H9 (cell line): Measurements from ENCODE around the gene THSD4. TPM values are rescaled to one million over a fixed set of nuclear protein-coding genes. Genes with fewer than 3 reads are reported as not detected.

ENCODE experiments used
- DNase-seq: peaks from one replicate; pipeline ENCODE4 v3.0.0-alpha.2; 2017
- H2AFZ ChIP-seq: one replicate; pipeline ENCODE4 v1.6.1; 2013; ENCODE audit warnings: mild to moderate bottlenecking, low read length, control low read depth, moderate library complexity
- H2AK5ac ChIP-seq: 2 replicates; pipeline ENCODE4 v1.6.1; 2013; ENCODE audit warnings: low read length, control low read depth, mixed read lengths; ENCODE audit not compliant: insufficient read length
- H2BK120ac ChIP-seq: one replicate; pipeline ENCODE4 v1.6.1; 2013; ENCODE audit warnings: low read depth, mild to moderate bottlenecking, low read length, control low read depth, inconsistent platforms; ENCODE audit not compliant: poor library complexity, severe bottlenecking
- H2BK12ac ChIP-seq: 2 replicates; pipeline ENCODE4 v1.6.1; 2013; ENCODE audit warnings: low read length, control low read depth, mixed read lengths, low read depth; ENCODE audit not compliant: insufficient read length
- H2BK15ac ChIP-seq: 2 replicates; pipeline ENCODE4 v1.6.1; 2013; ENCODE audit warnings: low read depth, low read length, control low read depth
- H2BK20ac ChIP-seq: one replicate; pipeline ENCODE4 v1.6.1; 2013; ENCODE audit warnings: low read depth, mild to moderate bottlenecking, low read length, control low read depth, inconsistent platforms; ENCODE audit not compliant: poor library complexity, severe bottlenecking
- H2BK5ac ChIP-seq: 2 replicates; pipeline ENCODE4 v1.6.1; 2013; ENCODE audit warnings: low read length, control low read depth, mixed read lengths; ENCODE audit not compliant: insufficient read length
- H3K14ac ChIP-seq: 2 replicates; pipeline ENCODE4 v1.6.1; 2013; ENCODE audit warnings: low read length, control low read depth; ENCODE audit not compliant: insufficient read depth
- H3K18ac ChIP-seq: 2 replicates; pipeline ENCODE4 v1.6.1; 2013; ENCODE audit warnings: low read depth, mild to moderate bottlenecking, mixed read lengths, low read length, control low read depth; ENCODE audit not compliant: insufficient read length
- H3K23ac ChIP-seq: 2 replicates; pipeline ENCODE4 v1.6.1; 2013; ENCODE audit warnings: low read length, control low read depth, mixed read lengths, low read depth; ENCODE audit not compliant: insufficient read length
- H3K23me2 ChIP-seq: 2 replicates; pipeline ENCODE4 v1.6.1; 2013; ENCODE audit warnings: low read depth, mild to moderate bottlenecking, mixed read lengths, low read length, control low read depth; ENCODE audit not compliant: insufficient read length, poor library complexity, severe bottlenecking
- H3K27ac ChIP-seq: 2 replicates; pipeline ENCODE4 v1.5.1; 2013; ENCODE audit warnings: low read length, control low read depth, mixed read lengths, low read depth; ENCODE audit not compliant: insufficient read length
- H3K27me3 ChIP-seq: 2 replicates; pipeline ENCODE4 v1.6.1; 2013; ENCODE audit warnings: low read length, control low read depth, inconsistent platforms; ENCODE audit not compliant: insufficient read depth
- H3K4ac ChIP-seq: 2 replicates; pipeline ENCODE4 v1.6.1; 2013; ENCODE audit warnings: low read depth, mild to moderate bottlenecking, control low read depth, inconsistent platforms, low read length, moderate library complexity
- H3K4me1 ChIP-seq: 2 replicates; pipeline ENCODE4 v1.6.1; 2013; ENCODE audit warnings: low read length, control low read depth, inconsistent platforms; ENCODE audit not compliant: insufficient read depth
- H3K4me2 ChIP-seq: 2 replicates; pipeline ENCODE4 v1.6.1; 2013; ENCODE audit warnings: low read length, control low read depth, mixed read lengths; ENCODE audit not compliant: insufficient read length, insufficient read depth
- H3K56ac ChIP-seq: 2 replicates; pipeline ENCODE4 v1.6.1; 2013; ENCODE audit warnings: low read depth, mild to moderate bottlenecking, mixed read lengths, low read length, control low read depth; ENCODE audit not compliant: insufficient read length
- H3K79me1 ChIP-seq: 2 replicates; pipeline ENCODE4 v1.6.1; 2013; ENCODE audit warnings: low read depth, mild to moderate bottlenecking, moderate library complexity, low read length, control low read depth, inconsistent platforms; ENCODE audit not compliant: insufficient read depth, poor library complexity, severe bottlenecking
- H3K79me2 ChIP-seq: 2 replicates; pipeline ENCODE4 v1.6.1; 2013; ENCODE audit warnings: low read length, control low read depth, inconsistent platforms; ENCODE audit not compliant: insufficient read depth
- H3K9ac ChIP-seq: 2 replicates; pipeline ENCODE4 v1.6.1; 2013; ENCODE audit warnings: low read length, control low read depth, mixed read lengths; ENCODE audit not compliant: insufficient read length; ENCODE audit errors: extremely low read depth
- H3K9me3 ChIP-seq: one replicate; pipeline ENCODE4 v1.6.1; 2013; ENCODE audit warnings: low read depth, low read length, inconsistent platforms; ENCODE audit not compliant: control insufficient read depth
- H3T11ph ChIP-seq: one replicate; pipeline ENCODE4 v1.6.1; 2013; ENCODE audit warnings: mild to moderate bottlenecking, low read length, control low read depth, inconsistent platforms
- H4K20me1 ChIP-seq: one replicate; pipeline ENCODE4 v1.6.1; 2013; ENCODE audit not compliant: control insufficient read depth, insufficient read length, insufficient read depth
- H4K5ac ChIP-seq: 2 replicates; pipeline ENCODE4 v1.6.1; 2013; ENCODE audit warnings: low read depth, mild to moderate bottlenecking, mixed read lengths, low read length, control low read depth; ENCODE audit not compliant: insufficient read length
- H4K8ac ChIP-seq: replicated peaks from 2 replicates; pipeline ENCODE4 v1.6.1; 2013; ENCODE audit warnings: low read length, control low read depth, mixed read lengths, low read depth; ENCODE audit not compliant: insufficient read length
- H4K91ac ChIP-seq: 2 replicates; pipeline ENCODE4 v1.6.1; 2013; ENCODE audit warnings: low read depth, mild to moderate bottlenecking, moderate library complexity, mixed read lengths, low read length, control low read depth; ENCODE audit not compliant: insufficient read length
- H3K27ac Mint-ChIP-seq, 3 experiments: 2 replicates in 2 of 3; 3 replicates in 1 of 3; pipeline ENCODE4 v1.8.0; 2020 to 2021; ENCODE audit warnings: mixed read lengths in 3 of 3, mild to moderate bottlenecking in 1 of 3, moderate library complexity in 1 of 3
- H3K27me3 Mint-ChIP-seq: 2 replicates; pipeline ENCODE4 v1.8.0; 2021; ENCODE audit warnings: low read depth, mild to moderate bottlenecking, moderate library complexity, mixed read lengths
- H3K36me3 Mint-ChIP-seq, 3 experiments: 2 replicates in 2 of 3; 3 replicates in 1 of 3; pipeline ENCODE4 v1.8.0; 2020 to 2021; ENCODE audit warnings: low read depth in 3 of 3, mixed read lengths in 3 of 3; ENCODE audit not compliant: insufficient read depth in 1 of 3
- H3K4me1 Mint-ChIP-seq, 2 experiments: 2 replicates each; pipeline ENCODE4 v1.8.0; 2020; ENCODE audit warnings: mixed read lengths in 2 of 2
- H3K4me3 Mint-ChIP-seq, 2 experiments: 2 replicates in 1 of 2; 3 replicates in 1 of 2; pipeline ENCODE4 v1.8.0; 2020 to 2021; ENCODE audit warnings: mild to moderate bottlenecking in 2 of 2, mixed read lengths in 2 of 2, moderate library complexity in 1 of 2
- H3K9me3 Mint-ChIP-seq, 2 experiments: 2 replicates in 1 of 2; 3 replicates in 1 of 2; pipeline ENCODE4 v1.8.0; 2020; ENCODE audit warnings: mild to moderate bottlenecking in 2 of 2, mixed read lengths in 2 of 2, moderate library complexity in 1 of 2
- WGBS: extraction: QIAGEN DNeasy Blood & Tissue Kit; methylation state at CpG from one replicate; pipeline ENCODE4 v1.1.7; 2013; ENCODE audit warnings: missing lambda C conversion rate, low lambda C conversion rate, mixed read lengths; ENCODE audit not compliant: insufficient read length; ENCODE audit errors: extremely low coverage; 5-methylcytosine and 5-hydroxymethylcytosine counted together
- total RNA-seq: library from RNA; stranded (reverse); gene quantifications from 2 replicates; pipeline ENCODE4 v1.2.1, GENCODE V29; 2021
- TF ChIP-seq, protein P1 (sequence below): fragments of 200-600 bp; sonication (generic); conservative IDR thresholded peaks from 3 replicates; pipeline ENCODE4 v1.8.0; 2021; ENCODE audit warnings: antibody characterized with exemption, mild to moderate bottlenecking

Gene THSD4
- total RNA-seq, 1 experiment from 2014 or later: 5.5 TPM

- no peak overlapping the region for H2AK5ac ChIP-seq
- H3K79me1 ChIP-seq: no peaks in the 10 kb centered on the region
- H2BK12ac ChIP-seq: no peak overlapping the region
- H3K4me1 ChIP-seq: peaks cover 6% of the 10 kb centered on the region; the same call in 1 of the 2 replicates
- no peaks in the 10 kb centered on the region for H3K79me2 ChIP-seq
- no peak overlapping the region for H3K14ac ChIP-seq
- no peak overlapping the region for H3K27ac ChIP-seq
- H3K18ac ChIP-seq: no peak overlapping the region
- no peaks in the 10 kb centered on the region for H3K23me2 ChIP-seq
- Mint-ChIP-seq H3K4me3 (no peak overlapping the region), H3K36me3 (peaks cover 0 to 1% (median 0%) of the 10 kb centered on the region in 3 experiments; a peak in 1 of 7 replicates), H3K9me3 (no peaks in the 10 kb centered on the region; a peak in 1 of 5 replicates), H3K27me3 (no peaks in the 10 kb centered on the region), H3K4me1 (peaks cover 11 to 13% of the 10 kb centered on the region in 2 experiments), H3K27ac (no peak overlapping the region; a peak in 1 of 7 replicates)
- H3K27me3 ChIP-seq: no peaks in the 10 kb centered on the region
- H3T11ph ChIP-seq: no peak overlapping the region
- no peak overlapping the region for H2BK5ac ChIP-seq
- no peak overlapping the region for H4K91ac ChIP-seq
- H3K4ac ChIP-seq: no peak overlapping the region
- no peak overlapping the region for H2AFZ ChIP-seq
- H4K5ac ChIP-seq: no peak overlapping the region
- H2BK20ac ChIP-seq: no peak overlapping the region
- H4K8ac ChIP-seq: no peak overlapping the region
- no peak overlapping the region for H3K4me2 ChIP-seq
- H2BK15ac ChIP-seq: no peak overlapping the region
- no peaks in the 10 kb centered on the region for H4K20me1 ChIP-seq
- H2BK120ac ChIP-seq: no peak overlapping the region
- WGBS: no CpG with 5 or more reads among the region's 7 CpGs
- no peak overlapping the region for H3K56ac ChIP-seq
- no peak overlapping the region for H3K23ac ChIP-seq
- H3K9me3 ChIP-seq: no peaks in the 10 kb centered on the region
- no peak for DNase-seq
- H3K9ac ChIP-seq: no peak overlapping the region
- TF ChIP-seq, protein P1, sequence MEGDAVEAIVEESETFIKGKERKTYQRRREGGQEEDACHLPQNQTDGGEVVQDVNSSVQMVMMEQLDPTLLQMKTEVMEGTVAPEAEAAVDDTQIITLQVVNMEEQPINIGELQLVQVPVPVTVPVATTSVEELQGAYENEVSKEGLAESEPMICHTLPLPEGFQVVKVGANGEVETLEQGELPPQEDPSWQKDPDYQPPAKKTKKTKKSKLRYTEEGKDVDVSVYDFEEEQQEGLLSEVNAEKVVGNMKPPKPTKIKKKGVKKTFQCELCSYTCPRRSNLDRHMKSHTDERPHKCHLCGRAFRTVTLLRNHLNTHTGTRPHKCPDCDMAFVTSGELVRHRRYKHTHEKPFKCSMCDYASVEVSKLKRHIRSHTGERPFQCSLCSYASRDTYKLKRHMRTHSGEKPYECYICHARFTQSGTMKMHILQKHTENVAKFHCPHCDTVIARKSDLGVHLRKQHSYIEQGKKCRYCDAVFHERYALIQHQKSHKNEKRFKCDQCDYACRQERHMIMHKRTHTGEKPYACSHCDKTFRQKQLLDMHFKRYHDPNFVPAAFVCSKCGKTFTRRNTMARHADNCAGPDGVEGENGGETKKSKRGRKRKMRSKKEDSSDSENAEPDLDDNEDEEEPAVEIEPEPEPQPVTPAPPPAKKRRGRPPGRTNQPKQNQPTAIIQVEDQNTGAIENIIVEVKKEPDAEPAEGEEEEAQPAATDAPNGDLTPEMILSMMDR: no peak
Measured at GRCh38 chr15:71192816-71193215, 77.5 kb downstream of the THSD4 start.
